Measurements from ENCODE around the gene NECAB2.

NECAB2 gene

DNA sequence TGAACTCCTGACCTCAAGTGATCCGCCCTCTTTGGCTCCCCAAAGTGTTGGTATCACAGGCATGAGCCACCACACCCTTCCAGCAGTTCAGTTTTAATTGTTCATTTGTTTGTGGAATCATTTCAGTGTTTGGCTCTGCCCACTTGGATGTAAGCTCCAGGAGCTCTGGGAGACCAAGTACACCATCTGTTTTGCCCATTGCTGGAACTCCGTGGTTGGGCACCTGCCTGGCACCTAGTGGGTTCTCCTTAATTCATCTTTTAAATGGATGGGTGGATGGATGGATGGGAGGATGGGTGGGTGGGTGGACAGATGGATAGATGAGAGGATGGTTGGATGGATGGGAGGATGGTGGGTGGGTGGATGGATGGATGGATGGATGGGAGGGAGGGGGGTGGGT is 953 bp upstream of the NECAB2 start:
- DNase-seq: no peak

DNA sequence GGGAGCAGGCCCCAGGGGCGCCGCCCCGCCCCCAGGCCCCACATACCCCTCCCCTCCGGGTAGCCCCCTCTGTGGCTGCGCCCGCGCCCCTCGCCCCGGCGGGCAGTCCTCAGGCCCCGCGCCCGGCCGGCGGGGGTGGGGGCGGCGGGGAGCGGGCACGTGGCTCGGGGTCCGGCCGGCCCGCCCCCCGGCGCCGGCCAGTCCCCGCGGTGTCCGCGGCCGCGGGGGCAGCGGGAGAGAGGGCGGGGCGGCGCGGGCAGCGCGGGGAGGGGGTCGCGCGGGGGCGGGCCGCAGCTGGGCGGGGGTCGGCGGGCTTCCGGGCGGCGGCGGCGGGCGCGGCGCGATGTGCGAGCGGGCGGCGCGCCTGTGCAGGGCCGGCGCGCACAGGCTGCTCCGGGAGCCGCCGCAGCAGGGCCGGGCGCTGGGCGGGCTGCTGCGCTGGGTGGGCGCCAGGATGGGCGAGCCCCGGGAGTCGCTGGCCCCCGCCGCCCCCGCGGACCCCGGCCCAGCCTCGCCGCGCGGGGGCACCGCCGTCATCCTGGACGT is 335 bp downstream of the NECAB2 start:
- no peak for DNase-seq

DNA sequence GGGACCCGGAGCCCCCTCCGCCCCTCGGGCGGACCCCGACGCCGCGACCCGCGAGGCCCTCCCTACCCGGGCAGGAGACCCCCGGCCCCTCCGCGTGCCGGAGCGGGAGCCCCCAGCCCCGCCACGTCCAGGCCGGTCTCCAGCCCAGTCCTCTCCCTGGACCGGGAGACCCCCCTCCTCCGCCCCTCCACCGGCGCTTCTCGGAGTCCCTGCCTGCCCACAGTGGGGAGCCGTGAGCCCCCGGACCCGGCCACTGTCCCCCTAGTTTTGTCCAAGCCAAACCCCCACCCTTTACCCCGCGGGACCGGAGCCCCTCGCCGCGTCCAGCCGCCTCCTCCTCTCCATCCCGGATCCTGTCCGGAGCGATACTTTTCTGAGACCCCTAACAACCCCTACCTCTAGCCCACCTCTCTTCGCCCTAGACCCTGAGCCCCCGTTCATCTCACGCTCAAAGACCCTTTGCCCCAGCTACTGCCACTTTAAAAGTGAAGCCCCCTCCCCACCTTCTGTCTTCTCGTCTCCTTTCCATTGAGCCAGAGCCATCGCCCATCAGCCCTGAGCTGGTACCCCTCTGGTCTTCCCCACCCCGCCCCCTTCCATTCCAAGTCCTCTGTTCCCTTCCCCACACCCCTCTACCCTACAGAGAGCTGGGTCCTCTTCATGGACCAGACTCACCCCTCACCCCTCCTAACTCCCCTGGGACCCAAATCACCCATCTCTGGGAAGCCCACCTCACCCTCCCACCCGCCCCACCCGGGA is 1.0 kb downstream of the NECAB2 start:
- DNase-seq: no peak

DNA sequence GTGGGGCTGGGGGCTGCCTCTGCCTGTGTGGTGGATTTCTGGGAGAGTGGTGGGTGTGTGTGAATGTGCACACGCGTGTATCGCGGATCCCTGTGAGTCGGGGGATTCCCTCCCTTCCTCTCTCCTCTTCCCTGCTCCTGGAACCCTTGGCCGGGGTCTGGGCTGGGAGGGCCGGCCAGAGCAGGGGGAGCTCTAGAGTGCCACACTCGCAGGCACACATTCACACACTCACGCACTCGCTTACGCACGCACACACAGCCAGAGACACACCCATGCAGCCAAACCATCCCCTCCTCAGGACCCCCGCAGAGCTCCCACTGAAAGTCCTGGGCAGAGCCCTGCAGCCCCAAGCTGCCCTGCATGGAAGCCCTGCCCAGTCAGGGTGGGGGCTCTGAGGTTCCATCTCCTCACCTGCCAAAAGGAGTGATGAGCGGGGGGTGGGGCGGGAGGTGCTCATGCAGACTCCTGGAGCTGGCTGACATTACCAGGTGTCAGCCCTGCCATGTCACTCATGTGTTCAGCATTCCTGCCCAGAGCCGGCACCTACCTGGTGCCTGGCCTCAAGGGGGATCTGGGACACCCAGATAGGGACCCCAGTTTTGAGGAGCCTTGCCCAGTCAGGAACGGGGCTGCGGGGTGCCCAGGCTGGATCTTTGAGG is 1.9 kb downstream of the NECAB2 start:
- DNase-seq: no peak

DNA sequence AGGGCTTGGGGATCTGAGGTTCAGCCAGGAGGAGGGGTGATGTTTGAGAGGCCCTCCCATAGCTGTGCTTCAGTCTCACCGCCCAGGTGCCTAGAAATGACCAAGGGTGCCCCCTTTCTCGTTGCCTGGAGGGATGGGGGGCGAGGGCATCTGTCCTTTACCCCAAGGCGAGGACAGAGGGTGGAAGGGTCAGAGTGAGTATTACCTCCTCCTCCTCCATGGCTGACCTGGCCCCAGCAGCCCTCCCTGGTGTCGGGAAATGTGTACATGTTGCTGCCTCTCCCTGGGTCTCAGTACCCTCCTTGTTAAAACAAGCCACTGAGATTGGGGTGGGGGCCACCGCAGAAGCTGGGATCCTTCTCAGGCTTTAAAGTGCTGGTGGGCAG is 2.4 kb downstream of the NECAB2 start:
- DNase-seq: no peak

DNA sequence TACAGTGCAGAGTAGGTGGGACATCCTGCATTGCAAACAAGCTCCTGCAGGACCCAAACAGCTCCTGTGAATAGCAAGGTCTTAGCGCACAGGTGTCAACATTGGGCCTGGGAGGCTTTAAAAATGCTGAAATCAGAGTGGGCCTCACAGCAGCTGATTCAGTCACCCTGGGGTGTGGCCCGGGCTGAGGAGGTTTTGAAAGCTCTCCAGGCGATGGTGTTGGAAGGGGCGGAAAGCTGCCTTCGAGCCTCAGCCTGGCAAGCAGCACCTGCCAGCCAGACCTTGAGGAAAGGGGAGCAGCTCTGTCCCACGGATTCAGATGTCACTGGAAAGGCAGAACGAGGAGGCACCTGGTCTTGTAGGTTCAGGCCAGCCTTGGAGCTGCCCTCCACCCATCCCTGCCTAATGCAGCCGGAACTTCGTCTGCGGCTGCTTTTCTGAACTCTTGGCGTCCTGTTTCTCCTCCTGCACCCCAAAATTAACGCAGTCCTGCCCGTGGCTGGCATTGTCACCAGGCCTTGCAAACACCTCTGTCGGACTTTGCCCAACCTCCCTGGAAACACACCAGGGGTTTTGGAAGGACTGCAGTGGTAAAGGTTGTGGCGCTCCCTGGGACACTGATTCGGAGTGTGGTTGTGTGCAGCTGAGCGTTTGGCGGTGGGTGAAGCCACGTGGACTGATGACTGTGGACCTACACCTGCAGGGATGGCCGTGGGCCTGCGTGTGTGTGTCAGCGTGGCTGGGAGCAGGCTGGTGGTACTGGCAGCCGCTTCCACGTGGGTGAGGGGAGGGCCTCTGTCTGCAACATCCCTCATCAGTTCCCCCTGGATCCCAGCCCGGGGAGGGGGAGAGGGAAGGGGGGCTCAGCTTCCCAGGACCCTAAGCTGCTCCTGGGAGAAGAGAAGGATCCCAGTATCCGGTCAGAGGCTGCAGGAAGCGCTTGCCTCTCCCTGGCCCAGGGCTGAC is 3.4 kb downstream of the NECAB2 start:
- no peak for DNase-seq

DNA sequence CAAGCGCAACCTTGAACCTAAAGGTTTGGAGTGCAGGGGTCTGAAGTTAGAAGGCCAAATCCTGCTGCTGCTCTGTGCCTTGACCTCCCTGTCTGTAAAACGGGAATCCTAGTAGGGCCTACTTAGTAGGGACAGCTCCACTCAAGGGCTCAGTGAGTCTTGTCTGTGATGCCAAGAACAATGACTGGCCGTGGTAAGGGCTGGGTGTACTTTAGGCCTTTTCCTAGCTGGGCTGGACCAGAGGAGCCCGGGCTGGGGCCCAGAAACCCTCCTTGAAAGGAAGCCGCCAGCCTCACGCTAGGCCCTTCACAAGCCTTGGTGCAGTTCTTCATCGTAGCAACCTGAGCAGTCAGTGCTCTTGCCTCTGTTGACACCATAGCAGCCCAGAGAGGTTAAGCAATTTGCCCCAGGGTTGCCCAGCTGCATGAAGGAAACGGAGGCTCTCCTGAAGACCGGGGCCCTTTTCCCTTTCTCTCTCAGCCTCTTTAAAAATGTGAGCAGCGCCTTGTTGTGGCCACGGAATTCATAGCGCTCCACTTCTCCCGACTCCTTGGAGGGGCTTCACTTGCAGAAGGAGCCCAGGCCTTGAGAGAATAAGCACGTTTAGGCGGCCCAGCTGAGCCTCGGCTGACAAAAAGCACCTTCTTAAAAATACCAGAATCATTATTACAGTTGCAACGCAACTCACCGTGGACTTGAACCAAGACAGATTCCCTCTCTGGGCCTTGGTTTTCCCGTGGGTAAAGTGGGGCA is 4.4 kb downstream of the NECAB2 start:
- no peak for DNase-seq

DNA sequence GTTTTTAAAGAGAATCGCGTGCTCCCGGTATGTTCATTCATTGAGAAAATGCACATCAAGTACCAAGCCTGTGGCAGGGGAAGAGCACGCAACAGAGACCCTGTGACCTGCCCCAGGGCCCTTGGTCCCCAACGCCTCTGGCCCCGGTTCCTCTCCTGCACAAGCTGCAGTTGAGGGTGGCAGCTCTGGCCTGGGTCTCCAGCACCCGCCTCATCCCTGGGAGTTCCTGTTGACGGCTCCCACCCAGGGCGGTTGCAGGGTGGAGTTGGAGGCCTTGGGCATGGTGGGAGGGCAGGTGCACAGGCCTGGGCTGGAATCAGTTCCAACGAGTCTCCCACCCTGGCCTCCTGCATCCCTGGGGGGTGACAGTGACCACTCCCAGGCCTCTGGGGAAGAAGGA is 5.0 kb downstream of the NECAB2 start:
- no peak for DNase-seq

DNA sequence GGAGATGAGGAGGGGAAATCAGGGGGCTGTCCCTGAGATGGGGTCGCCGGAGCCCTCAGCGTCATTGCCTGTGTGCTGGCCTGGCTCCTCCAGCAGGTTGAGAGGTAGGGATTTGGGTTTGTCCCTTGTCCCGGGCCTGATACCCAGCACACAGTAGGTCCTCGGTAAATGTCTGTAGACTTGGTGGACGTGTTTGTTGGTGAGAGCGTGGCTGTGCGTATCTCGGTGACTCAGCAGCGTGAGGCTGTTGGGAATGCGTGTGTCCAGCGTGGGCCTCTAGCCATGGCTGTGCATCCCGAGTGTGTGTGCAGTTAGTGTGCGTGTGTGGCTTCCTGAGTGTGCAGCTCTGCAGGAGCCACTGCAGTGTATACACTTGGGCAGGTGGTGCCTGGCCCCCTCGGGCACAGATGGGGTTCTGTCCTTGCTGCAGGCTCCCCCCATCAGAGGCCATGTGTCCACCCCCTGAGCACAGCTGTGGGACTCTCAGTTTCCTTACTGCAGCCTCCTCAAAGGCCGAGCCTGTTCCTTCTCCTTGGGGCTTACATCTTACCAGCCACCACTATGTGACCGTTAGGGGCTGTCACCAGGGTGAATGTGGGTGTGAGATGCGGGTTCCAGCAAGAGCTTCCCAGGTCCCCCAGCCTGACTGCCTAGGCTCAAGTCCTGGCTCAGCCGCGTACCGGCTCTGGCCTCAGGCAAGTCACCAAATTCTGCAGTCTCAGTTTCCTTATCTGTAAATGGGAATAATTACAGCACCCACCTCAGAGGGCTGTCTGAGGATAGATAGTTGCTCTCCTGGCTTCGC is 5.7 kb downstream of the NECAB2 start:
- DNase-seq: no peak

DNA sequence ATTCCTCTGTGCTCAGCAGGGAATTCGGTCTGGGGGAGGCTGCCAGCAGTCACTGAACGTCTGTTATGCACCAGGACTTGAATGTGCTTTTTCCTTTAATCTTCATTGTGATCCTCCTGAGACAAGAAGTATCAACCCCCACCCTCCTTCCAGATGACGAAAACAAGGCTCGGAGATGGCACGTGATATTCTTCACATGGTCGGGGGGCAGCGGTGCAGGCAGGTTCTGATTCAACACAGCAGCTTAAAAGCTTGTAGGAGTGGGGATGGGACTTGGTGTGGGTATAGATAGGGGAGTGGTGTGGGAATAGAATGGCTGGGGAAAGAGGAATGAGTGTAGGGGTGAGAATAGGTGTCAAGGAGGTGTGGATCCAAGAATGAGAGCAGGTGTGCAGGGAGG is 6.4 kb downstream of the NECAB2 start:
- no peak for DNase-seq

DNA sequence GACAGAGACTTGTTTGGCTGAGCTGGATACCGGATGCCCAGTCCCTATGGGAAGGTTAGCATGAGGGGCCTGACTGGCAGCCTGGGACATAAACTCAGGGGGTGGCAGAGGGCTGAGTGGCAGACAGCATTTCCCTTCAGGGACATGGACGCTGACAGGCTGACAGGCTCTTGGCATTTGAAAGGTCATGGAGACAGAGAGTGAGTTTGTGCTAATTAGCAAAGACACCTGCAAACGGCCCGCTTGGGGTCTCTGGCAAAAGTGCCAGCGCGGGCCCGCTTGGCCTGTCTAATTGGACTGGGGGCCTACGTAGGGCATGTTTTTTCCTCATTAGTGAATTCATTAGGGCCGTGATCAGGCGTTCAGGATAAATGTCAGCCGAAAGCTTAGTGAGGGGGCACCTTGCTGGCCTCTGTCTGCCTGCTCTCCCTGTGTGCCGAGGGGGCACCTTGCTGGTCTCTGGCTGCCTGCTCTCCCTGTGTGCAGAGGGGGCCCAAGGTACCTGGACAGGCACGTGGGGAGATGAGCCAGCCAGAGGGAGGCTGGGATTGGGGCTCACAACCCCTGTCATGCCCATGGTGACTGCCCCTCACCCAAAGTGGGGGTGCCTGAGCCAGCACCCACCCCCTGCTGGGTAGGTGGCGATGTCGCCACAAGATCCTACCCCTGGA is 7.7 kb downstream of the NECAB2 start:
- no peak for DNase-seq

DNA sequence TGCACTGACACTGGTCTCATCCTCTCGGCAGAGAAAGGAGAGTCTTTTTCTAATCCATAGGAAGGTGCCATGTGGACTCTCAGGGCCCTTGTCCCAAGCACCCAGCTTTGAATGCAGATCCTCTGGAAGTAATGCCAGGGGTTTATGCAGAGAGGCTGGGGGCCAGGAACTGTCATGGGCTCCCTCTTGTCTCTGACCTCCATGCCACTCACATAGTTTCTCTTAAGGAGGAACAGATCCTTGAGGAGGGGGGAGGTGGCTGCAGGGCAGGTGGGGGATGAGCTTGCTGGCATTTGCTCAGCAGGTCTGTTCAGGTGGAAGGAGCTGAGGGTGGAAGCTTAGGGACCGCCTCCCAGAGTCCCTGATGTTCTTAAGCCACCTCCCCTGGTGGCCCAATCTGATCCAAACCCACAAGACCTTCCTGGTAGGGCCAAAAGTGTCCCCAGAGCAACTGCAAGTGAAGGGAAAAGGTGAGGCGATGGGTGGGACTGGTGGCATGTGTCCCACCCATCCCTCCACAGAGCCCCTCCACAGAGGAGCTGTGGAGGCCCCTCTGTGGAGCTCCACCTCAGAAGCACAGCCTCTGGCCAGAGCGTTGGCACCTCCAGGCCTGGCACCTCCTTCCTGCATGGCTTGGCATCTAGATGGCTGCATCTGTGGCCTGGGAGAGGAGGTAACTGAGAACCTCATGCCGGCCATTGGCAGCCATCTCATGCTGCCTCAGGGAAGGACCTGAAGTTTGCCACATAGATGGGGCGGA is 9.2 kb downstream of the NECAB2 start:
- no peak for DNase-seq

DNA sequence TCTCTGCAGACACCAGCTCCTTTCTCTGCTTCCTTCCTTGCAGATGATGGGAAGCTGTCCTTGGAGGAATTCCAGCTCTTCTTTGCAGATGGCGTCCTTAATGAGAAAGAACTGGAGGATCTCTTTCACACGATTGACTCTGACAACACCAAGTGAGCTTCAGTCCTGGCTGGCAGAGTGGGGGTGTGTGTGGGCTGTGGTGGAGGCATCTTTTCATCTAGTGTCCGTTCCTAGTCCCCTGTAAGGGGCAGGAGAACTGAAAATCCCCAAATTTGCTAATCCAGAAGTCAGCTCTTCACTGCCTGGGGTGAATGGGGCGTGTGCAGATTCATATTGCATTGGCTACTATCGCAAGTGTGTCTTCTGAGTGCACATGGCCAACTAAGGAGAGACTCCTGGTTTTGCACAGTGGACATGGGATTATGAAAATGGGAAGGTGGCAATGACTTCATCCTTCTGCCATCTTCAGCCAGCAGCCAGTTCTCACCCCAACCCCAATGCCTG is 10.4 kb downstream of the NECAB2 start:
- DNase-seq: no peak

DNA sequence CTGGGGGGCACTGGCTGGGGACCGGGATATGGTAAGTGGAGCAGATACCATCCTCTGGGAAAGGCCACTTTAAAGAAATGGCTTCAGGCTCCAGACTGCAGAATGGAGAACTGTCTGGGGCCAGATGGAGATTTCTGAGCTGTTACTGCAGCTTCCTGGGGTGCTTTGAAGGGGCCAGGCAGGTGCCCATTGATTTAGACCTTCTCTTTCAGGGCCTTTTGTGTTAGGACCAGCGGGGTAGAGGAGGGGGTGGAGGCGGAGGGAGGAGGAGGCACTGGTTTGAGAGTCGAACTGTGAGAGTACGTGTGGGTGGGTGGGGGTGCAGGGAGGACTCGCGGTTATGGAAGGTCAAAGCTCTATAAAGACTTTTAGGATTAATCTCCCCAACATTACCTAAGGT is 11.4 kb downstream of the NECAB2 start:
- DNase-seq: no peak

DNA sequence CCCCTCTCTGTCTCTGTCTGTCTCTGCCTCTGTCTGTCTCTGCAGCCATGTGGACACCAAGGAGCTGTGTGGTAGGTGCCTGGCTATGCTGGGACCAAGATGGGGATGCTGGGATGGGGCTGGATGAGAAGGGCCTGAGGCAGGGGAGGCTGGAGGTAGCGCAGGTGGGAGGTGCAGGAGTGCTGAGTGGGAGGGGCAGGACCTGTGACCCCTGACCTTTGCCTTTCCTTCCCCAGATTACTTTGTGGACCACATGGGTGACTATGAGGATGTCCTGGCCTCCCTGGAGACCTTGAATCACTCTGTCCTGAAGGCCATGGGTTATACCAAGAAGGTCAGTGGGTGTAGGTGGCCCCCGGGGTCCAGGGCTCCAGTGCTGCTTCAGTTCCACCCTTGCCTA is 12.8 kb downstream of the NECAB2 start:
- DNase-seq: no peak

DNA sequence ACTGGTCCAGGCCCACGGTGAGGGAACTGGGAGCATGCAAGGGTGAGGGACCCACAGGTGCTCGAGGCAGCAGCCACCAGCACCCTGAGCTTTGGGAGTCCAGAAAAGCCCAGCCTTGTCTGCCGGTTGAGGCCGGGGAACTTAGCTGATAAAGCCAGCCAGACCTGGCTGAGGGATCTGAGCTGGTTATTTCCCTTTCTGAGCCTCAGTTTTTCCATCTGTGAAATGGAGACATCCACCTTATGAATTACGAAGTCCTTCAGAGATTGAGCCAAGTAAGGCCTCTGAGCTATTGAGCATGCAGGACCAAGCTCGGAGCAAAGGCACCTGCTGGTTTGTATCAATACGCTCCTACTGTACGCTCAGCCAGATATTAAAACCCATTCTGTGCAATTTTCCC is 13.8 kb downstream of the NECAB2 start:
- DNase-seq: no peak

DNA sequence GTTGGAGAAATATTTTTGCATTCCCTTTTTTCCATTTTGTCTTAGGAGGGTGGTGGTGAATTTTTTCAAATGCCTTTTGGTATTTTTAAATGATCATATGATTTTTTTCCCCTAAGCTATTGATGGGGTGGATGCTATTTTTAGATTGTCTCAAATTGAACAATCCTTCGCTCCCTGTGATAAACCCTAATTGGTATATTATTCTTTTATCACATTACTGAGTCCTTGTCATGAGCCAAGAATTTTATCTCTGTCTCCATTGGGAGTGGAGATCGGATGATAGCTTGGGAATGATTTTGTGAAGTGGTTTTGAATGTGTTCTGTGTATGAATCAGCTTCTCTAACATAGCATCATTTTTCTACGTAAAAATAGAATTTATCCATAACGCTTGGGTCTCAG is 15.4 kb downstream of the NECAB2 start:
- no peak for DNase-seq

DNA sequence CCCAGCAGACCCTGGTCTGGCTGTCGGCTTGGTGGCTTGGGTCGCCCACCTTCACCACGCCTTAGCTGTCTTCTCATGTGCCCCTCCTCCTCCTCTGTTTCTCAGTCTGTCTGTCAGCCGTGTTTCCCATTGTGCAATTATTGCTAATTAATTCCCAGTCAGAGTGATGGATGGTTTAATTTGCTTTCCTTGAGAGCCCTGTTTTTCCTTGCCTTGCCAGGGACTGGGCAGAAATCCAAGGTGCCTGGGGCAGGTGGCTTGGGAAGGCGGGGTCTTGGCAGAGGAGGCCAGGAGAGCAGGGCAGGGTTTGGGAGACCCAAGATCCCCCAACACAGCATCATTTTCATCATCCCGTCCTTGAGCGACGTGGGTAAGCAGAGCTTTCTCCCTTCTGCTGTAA is 21.3 kb downstream of the NECAB2 start:
- no peak for DNase-seq

DNA sequence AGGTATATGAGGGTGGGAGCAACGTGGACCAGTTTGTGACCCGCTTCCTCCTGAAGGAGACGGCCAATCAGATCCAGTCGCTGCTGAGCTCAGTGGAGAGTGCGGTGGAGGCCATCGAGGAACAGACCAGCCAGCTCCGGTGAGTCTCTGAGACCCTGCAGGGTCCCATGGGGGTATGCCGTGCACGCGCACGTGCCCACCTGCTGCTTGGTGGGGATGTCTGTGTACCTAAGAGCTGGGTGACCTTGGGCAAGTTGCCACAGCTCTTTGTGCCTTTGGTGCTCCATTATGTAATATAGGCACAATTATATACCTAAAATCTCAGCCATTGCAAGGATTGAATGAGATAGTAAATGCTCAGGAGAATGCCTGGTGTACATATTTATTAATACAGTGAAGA is 22.4 kb downstream of the NECAB2 start:
- DNase-seq: no peak

DNA sequence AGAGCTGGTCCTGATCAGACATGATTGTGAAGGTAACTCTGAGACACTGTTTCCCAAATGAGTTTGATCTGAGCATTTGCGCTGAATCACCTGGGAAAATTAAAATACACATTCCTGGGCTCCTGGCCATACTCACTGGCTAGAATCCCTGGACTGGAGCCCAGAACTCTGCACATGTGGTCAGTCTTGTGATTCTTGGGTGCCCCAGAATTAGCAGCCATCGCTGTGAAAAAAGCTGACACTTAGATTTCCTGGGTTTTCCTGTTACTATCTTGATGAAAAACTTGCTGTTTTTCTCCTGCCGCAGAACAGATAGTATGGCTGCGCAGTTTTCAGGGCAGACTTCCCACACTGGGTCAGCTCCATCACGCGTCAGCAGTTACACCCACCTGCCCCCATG is 24.6 kb downstream of the NECAB2 start:
- DNase-seq: no peak

Data from AML-193 (cell line).